Stomach (tissue), 9 donors: ENCODE measurements around the gene DUOX2. TPM values are rescaled to one million over a fixed set of nuclear protein-coding genes. Genes with fewer than 3 reads are reported as not detected.
"Not testable (repeated sequence)": the region's sequence is repeated elsewhere in the genome, so short reads cannot be mapped to it uniquely, and the experiment has no call there.

Experiments
- DNase-seq, 2 donors: peaks; one replicate each; pipeline versions ENCODE4 v3.0.0 to v3.0.0-alpha.2; 2013 to 2019
- H3K27ac ChIP-seq, 5 donors: fragments of 200-600 bp in 4 of 5; sonication (generic) in 4 of 5; one replicate each; pipeline ENCODE4 v1.5.1; 2013 to 2019; ENCODE audit warnings: mild to moderate bottlenecking in 1 of 5, moderate library complexity in 1 of 5
- H3K27me3 ChIP-seq, 3 donors: fragments of 200-600 bp; sonication (generic); one replicate each; pipeline ENCODE4 v1.5.1; 2017 to 2019; ENCODE audit warnings: mixed run types in 1 of 3
- H3K36me3 ChIP-seq, 4 donors: fragments of 200-600 bp; sonication (generic); 1 replicate in 3 of 4; 2 replicates in 1 of 4; pipeline ENCODE4 v1.5.1; 2016 to 2019
- H3K4me1 ChIP-seq, 4 donors: fragments of 200-600 bp; sonication (generic); one replicate each; pipeline ENCODE4 v1.5.1; 2016 to 2019
- H3K4me3 ChIP-seq, 4 donors: fragments of 200-600 bp; sonication (generic) in 3 of 4; one replicate each; pipeline ENCODE4 v1.5.1; 2016 to 2019; ENCODE audit warnings: mild to moderate bottlenecking in 1 of 4
- H3K9me3 ChIP-seq, 4 donors: fragments of 200-600 bp; sonication (generic); one replicate each; pipeline ENCODE4 v1.5.1; 2016 to 2019
- EP300 ChIP-seq: sonication (generic); formaldehyde crosslinking; IDR thresholded peaks from one replicate; pipeline ENCODE4 v1.6.1; 2017; ENCODE audit warnings: antibody characterized with exemption
- POLR2A ChIP-seq, 4 donors: fragments of 450-650 bp; IDR thresholded peaks; one replicate each; pipeline ENCODE4 v1.6.1; 2016; ENCODE audit warnings: antibody characterized with exemption in 4 of 4, control low read depth in 2 of 4, mild to moderate bottlenecking in 1 of 4, moderate library complexity in 1 of 4
- POLR2AphosphoS5 ChIP-seq, 3 donors: sonication (generic); formaldehyde crosslinking; IDR thresholded peaks; one replicate each; pipeline ENCODE4 v1.6.1; 2016; ENCODE audit warnings: antibody characterized with exemption in 3 of 3
- WGBS, 5 donors: extraction: QIAGEN DNeasy Blood & Tissue Kit in 3 of 5; methylation state at CpG; one replicate each; pipeline versions ENCODE4 v1.1.5 to v1.1.7; 2013 to 2018; 5-methylcytosine and 5-hydroxymethylcytosine counted together
- intact Hi-C: fragments of 100-400 bp; cut with DNase I; formaldehyde crosslinking; loops from one replicate; pipeline ENCODE4 v1.15.1; 2023; ENCODE audit warnings: low total_unique reads
- polyA plus RNA-seq, 3 donors: library from polyadenylated mRNA; stranded (reverse); fragments of 200-250 nt; gene quantifications; one replicate each; pipeline ENCODE4 v1.2.3, GENCODE V29; 2013
- small RNA-seq, 4 donors: library from RNA; depleted of rRNA; stranded (forward); fragments of <200 nt; gene quantifications; one replicate each; pipeline ENCODE3, GENCODE V24; 2016
- total RNA-seq, 5 donors: library from RNA; depleted of rRNA; stranded (reverse); fragments of >200 nt; gene quantifications; one replicate each; pipeline versions ENCODE4 v1.1.0 to v1.2.3, GENCODE V29; 2014 to 2016
- TF ChIP-seq, protein P1 (sequence below), 7 experiments: fragments of 450-650 bp in 4 of 7; fragments of 200-600 bp in 3 of 7; sonication (generic) in 3 of 7; IDR thresholded peaks; one replicate each; pipeline ENCODE4 v1.5.1; 2016 to 2019; ENCODE audit warnings: antibody characterized with exemption in 7 of 7, control low read depth in 2 of 7, mild to moderate bottlenecking in 1 of 7
- donor health status: healthy with polysubstance abuse.
- donor health status: Bipolar disorder and iron deficiency.
- donor health status: healthy.

DUOX2 gene
- total and polyA plus RNA-seq, 8 donors: 1.2 to 445 (median 54.5) TPM

- WGBS, 5 donors: 90 to 96% (median 91%) methylated on average over 1 of the region's 1 CpG
- Histone ChIP-seq H3K27me3 (no peaks in the 10 kb centered on the region), H3K36me3 (peaks cover 0 to 64% (median 35%) of the 10 kb centered on the region in 4 donors), H3K4me1 (peaks cover 5 to 21% (median 5%) of the 10 kb centered on the region in 4 donors), H3K27ac (no peak overlapping the region), H3K9me3 (no peaks in the 10 kb centered on the region), H3K4me3 (no peak overlapping the region)
- intact Hi-C loops: no loop called here
- TF ChIP-seq POLR2AphosphoS5 (IDR thresholded peaks at IDR 0.05) (no peak), EP300 (no peak), POLR2A (IDR thresholded peaks at IDR 0.05) (no peak)
- TF ChIP-seq, protein P1, sequence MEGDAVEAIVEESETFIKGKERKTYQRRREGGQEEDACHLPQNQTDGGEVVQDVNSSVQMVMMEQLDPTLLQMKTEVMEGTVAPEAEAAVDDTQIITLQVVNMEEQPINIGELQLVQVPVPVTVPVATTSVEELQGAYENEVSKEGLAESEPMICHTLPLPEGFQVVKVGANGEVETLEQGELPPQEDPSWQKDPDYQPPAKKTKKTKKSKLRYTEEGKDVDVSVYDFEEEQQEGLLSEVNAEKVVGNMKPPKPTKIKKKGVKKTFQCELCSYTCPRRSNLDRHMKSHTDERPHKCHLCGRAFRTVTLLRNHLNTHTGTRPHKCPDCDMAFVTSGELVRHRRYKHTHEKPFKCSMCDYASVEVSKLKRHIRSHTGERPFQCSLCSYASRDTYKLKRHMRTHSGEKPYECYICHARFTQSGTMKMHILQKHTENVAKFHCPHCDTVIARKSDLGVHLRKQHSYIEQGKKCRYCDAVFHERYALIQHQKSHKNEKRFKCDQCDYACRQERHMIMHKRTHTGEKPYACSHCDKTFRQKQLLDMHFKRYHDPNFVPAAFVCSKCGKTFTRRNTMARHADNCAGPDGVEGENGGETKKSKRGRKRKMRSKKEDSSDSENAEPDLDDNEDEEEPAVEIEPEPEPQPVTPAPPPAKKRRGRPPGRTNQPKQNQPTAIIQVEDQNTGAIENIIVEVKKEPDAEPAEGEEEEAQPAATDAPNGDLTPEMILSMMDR (IDR thresholded peaks at IDR 0.05): no peak
- no peak for DNase-seq
Measured at GRCh38 chr15:45050587-45050986, 63.4 kb downstream of the DUOX2 start.

- WGBS, 5 donors: 34 to 58% (median 44%) methylated on average over 7 of the region's 7 CpGs
- peak overlapping the region; percentile 44 to 79 (median 58) for H3K27ac ChIP-seq
- no peaks in the 10 kb centered on the region for H3K9me3 ChIP-seq
- no peaks in the 10 kb centered on the region for H3K27me3 ChIP-seq
- DNase-seq: peak in 1 of 2 donors; percentile 40
- H3K4me1 ChIP-seq: peaks cover 5 to 21% (median 5%) of the 10 kb centered on the region in 4 donors
- TF ChIP-seq POLR2A (IDR thresholded peaks at IDR 0.05): no peak
- TF ChIP-seq EP300: no peak
- TF ChIP-seq, protein P1 (IDR thresholded peaks at IDR 0.05): no peak
- TF ChIP-seq POLR2AphosphoS5 (IDR thresholded peaks at IDR 0.05): peak in 1 of 3 donors; percentile 33
- intact Hi-C loops: no loop called here
- H3K4me3 ChIP-seq: no peak overlapping the region
- H3K36me3 ChIP-seq: peaks cover 0 to 64% (median 37%) of the 10 kb centered on the region in 4 donors
Measured at GRCh38 chr15:45048794-45049631, 65.0 kb downstream of the DUOX2 start.

DNA sequence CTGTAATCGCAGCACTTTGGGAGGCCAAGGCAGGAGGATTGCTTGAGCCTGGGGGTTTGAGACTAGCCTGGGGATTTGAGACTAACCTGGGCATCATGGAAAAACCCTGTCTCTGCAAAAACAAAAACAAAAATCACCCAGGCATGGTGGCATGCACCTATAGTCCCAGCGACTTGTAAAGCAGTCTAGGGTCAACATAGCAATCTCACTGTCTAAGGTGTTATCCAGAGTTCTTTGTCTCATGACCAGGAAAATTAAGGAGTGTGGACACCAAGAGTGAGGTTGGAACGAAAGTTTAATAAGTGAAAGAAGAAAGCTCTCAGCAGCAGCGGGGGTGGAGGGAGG lies 65.6 kb downstream of the DUOX2 start:
- H3K27ac ChIP-seq: peak overlapping the region in 3 of 5 donors; percentile 44 to 79 (median 77)

DNA sequence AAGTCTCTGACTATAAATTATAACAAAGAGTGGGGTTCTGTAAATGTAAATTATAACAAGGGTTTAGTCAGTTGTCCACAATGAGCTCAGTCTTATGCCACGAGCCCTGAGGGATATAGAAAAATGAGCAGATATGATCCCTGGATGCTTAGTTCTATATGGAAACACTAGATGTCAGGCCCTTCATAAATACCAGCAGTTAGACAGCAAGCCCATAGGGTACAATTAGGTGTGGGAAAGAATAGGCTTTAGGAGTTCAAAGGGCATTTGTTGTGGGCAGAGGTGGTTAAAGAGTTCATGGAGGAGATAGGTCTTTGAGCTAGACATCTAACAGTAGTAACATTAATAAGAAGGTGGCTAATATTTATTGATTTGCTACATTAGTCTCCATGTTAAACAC lies 69.7 kb downstream of the DUOX2 start:
- DNase-seq, H3K27me3 ChIP-seq, H3K27ac ChIP-seq, H3K4me3 ChIP-seq, intact Hi-C loops, H3K9me3 ChIP-seq: not testable (repeated sequence)
- peaks cover 1 to 22% (median 7%) of the 10 kb centered on the region in 4 donors for H3K4me1 ChIP-seq
- H3K36me3 ChIP-seq: peaks cover 0 to 26% (median 20%) of the 10 kb centered on the region in 4 donors
- WGBS, 5 donors: 78 to 100% (median 89%) methylated on average over 1 of the region's 1 CpG; no CpG with 5 or more reads in 1 of the 5 donors

More for the DNA sequence above, 65.6 kb downstream of the DUOX2 start:
- peaks cover 0 to 63% (median 37%) of the 10 kb centered on the region in 4 donors for H3K36me3 ChIP-seq
- H3K27me3 ChIP-seq, intact Hi-C loops, H3K9me3 ChIP-seq, H3K4me3 ChIP-seq, DNase-seq: not testable (repeated sequence)
- 74 to 89% (median 78%) methylated on average over 4 of the region's 4 CpGs for WGBS, 5 donors
- peaks cover 5 to 21% (median 5%) of the 10 kb centered on the region in 4 donors for H3K4me1 ChIP-seq

GRCh38 chr15:45042859-45043258 lies 71.1 kb downstream of the DUOX2 start:
- Histone ChIP-seq H3K36me3 (peaks cover 0 to 14% (median 14%) of the 10 kb centered on the region in 4 donors), H3K4me1 (peaks cover 0 to 15% (median 2%) of the 10 kb centered on the region in 4 donors)
- 29 to 78% (median 58%) methylated on average over 1 to 2 of the region's 2 CpGs; no CpG with 5 or more reads in 2 of the 5 donors for WGBS, 5 donors
- DNase-seq, H3K27me3 ChIP-seq, H3K4me3 ChIP-seq, H3K27ac ChIP-seq, H3K9me3 ChIP-seq, intact Hi-C loops: not testable (repeated sequence)

Small RNA genes within 50 kb of the gene (small RNA-seq; reads per million reads assigned to genes)
- 0 reads per million in 4 donors for gene RF00019

Other genes with a start within 250 kb of the DUOX2 start
- not detected for gene TERB2, start 157.5 kb downstream of the DUOX2 start, total RNA-seq
- not detected for gene TERB2, start 157.5 kb downstream of the DUOX2 start, polyA plus RNA-seq
- gene SORD, start 91.0 kb downstream of the DUOX2 start, total RNA-seq: 10 to 100 TPM in 3 of 5 donors, 1 to 10 TPM in 2; 5.5 to 43.3 (median 17.0) TPM
- 10 to 100 TPM; 10.5 to 33.5 (median 13.7) TPM for gene SORD, start 91.0 kb downstream of the DUOX2 start, polyA plus RNA-seq
- 100 to 1,000 TPM in 1 of 5 donors, 10 to 100 TPM in 2, 1 to 10 TPM in 1, not detected in 1; 1.3 to 119 (median 28.0) TPM for gene DUOXA2, start 154 bp upstream of the DUOX2 start, total RNA-seq
- 10 to 100 TPM in 2 of 3 donors, 1 to 10 TPM in 1; 8.9 to 43.3 (median 25.0) TPM for gene DUOXA2, start 154 bp upstream of the DUOX2 start, polyA plus RNA-seq
- 10 to 100 TPM in 3 of 5 donors, 1 to 10 TPM in 1, not detected in 1; 2.4 to 29.6 (median 18.8) TPM for gene DUOXA1, start 15.7 kb upstream of the DUOX2 start, total RNA-seq
- gene DUOXA1, start 15.7 kb upstream of the DUOX2 start, polyA plus RNA-seq: 10 to 100 TPM; 26.4 to 96.7 (median 27.1) TPM
- 100 to 1,000 TPM in 2 of 5 donors, 10 to 100 TPM in 1, 1 to 10 TPM in 1, not detected in 1; 2.9 to 114 (median 87.8) TPM for gene DUOX1, start 15.8 kb upstream of the DUOX2 start, total RNA-seq
- 10 to 100 TPM; 16.3 to 62.6 (median 32.3) TPM for gene DUOX1, start 15.8 kb upstream of the DUOX2 start, polyA plus RNA-seq
- gene SHF, start 73.8 kb upstream of the DUOX2 start, total RNA-seq: 10 to 100 TPM in 1 of 5 donors, 1 to 10 TPM in 3, under 1 TPM in 1; 0.43 to 15.9 (median 7.6) TPM
- gene SHF, start 73.8 kb upstream of the DUOX2 start, polyA plus RNA-seq: 1 to 10 TPM; 4.4 to 7.5 (median 4.8) TPM
- gene SLC28A2, start 138.1 kb upstream of the DUOX2 start, total RNA-seq: 10 to 100 TPM in 1 of 5 donors, 1 to 10 TPM in 3, not detected in 1; 1.8 to 48.8 (median 6.1) TPM
- gene SLC28A2, start 138.1 kb upstream of the DUOX2 start, polyA plus RNA-seq: 1 to 10 TPM in 1 of 3 donors, under 1 TPM in 2; 0.06 to 1.8 (median 0.25) TPM